ENCODE results near the gene IHH. TPM values are rescaled to one million over a fixed set of nuclear protein-coding genes. Genes with fewer than 3 reads are reported as not detected.
A peak's percentile ranks its signal among the peaks of the same experiment; 100 is the strongest.

The IHH gene
- total RNA-seq, 1 experiment from 2014 or later = not detected

- Histone ChIP-seq H2BK20ac (ENCODE audit: low read depth, low read length, poor library complexity, severe bottlenecking) (no peak overlapping the region), H4K20me1 (ENCODE audit: control insufficient read depth, insufficient read depth, insufficient read length) (no peaks in the 10 kb centered on the region), H3K14ac (ENCODE audit: insufficient read depth, low read length) (no peak overlapping the region), H3K9me3 (ENCODE audit: control insufficient read depth, low read depth, low read length) (no peaks in the 10 kb centered on the region), H4K8ac (replicated peaks; ENCODE audit: insufficient read length, low read depth, low read length) (no peak overlapping the region), H2BK120ac (ENCODE audit: low read depth, low read length, poor library complexity, severe bottlenecking) (no peak overlapping the region), H3K9ac (ENCODE audit: extremely low read depth, insufficient read length, low read length) (no peak overlapping the region), H3K56ac (ENCODE audit: insufficient read length, low read depth, low read length) (no peak overlapping the region), H2BK5ac (ENCODE audit: insufficient read length, low read length) (no peak overlapping the region), H3K23ac (ENCODE audit: insufficient read length, low read depth, low read length) (no peak overlapping the region), H2AK5ac (ENCODE audit: insufficient read length, low read length) (no peak overlapping the region), H3K27ac (ENCODE audit: insufficient read length, low read depth, low read length) (no peak overlapping the region), H3K79me1 (ENCODE audit: insufficient read depth, low read depth, low read length, poor library complexity, severe bottlenecking) (no peaks in the 10 kb centered on the region), H3K79me2 (ENCODE audit: insufficient read depth, low read length) (no peaks in the 10 kb centered on the region), H2BK15ac (ENCODE audit: low read depth, low read length) (no peak overlapping the region), H2BK12ac (ENCODE audit: insufficient read length, low read depth, low read length) (no peak overlapping the region), H4K5ac (ENCODE audit: insufficient read length, low read depth, low read length) (no peak overlapping the region), H3K27me3 (ENCODE audit: insufficient read depth, low read length) (peaks cover 57% of the 10 kb centered on the region), H3T11ph (ENCODE audit: low read length) (no peak overlapping the region), H3K4ac (ENCODE audit: low read depth, low read length) (no peak overlapping the region), H3K23me2 (ENCODE audit: insufficient read length, low read depth, low read length, poor library complexity, severe bottlenecking) (peaks cover 3% of the 10 kb centered on the region), H3K4me1 (ENCODE audit: insufficient read depth, low read length) (no peaks in the 10 kb centered on the region), H3K18ac (ENCODE audit: insufficient read length, low read depth, low read length) (no peak overlapping the region), H3K4me2 (ENCODE audit: insufficient read depth, insufficient read length, low read length) (peak overlapping the region; percentile 28), H4K91ac (ENCODE audit: insufficient read length, low read depth, low read length) (no peak overlapping the region), H2AFZ (ENCODE audit: low read length) (no peak overlapping the region)
- no CpG with 5 or more reads among the region's 40 CpGs for WGBS (ENCODE audit: extremely low coverage, insufficient read length, low lambda C conversion rate)
- DNase-seq = peak; percentile 43
- H3K9me3 Mint-ChIP-seq = peaks cover 0 to 3% of the 10 kb centered on the region in 2 experiments; a peak in 2 of 5 replicates
- H3K27me3 Mint-ChIP-seq (ENCODE audit: low read depth) = peaks cover 94% of the 10 kb centered on the region
- no peaks in the 10 kb centered on the region for H3K36me3 Mint-ChIP-seq (ENCODE audit: insufficient read depth in 1 of 3, low read depth in 3 of 3)
- no peak for TF ChIP-seq CTCF (conservative IDR thresholded peaks at IDR 0.05)
- no peak overlapping the region for H3K27ac Mint-ChIP-seq
- peak overlapping the region in 1 of 2 experiments; percentile 64; a peak in 2 of 5 replicates for H3K4me3 Mint-ChIP-seq
- peaks cover 16 to 26% of the 10 kb centered on the region in 2 experiments for H3K4me1 Mint-ChIP-seq
Measured at GRCh38 chr2:219056896-219057708, 3.6 kb downstream of the IHH start.
